GM18951 (cell line): ENCODE measurements around the gene SHROOM3.

Experiments
- POLR2A ChIP-seq: IDR thresholded peaks from 4 replicates; pipeline ENCODE4 v1.6.1; 2011; ENCODE audit warnings: mild to moderate bottlenecking; ENCODE audit not compliant: insufficient read length, insufficient read depth; ENCODE audit errors: extremely low read depth
- in situ Hi-C: fragments of 300-500 bp; cut with MboI; formaldehyde crosslinking; loops from one replicate; pipeline ENCODE4 v1.12.0; 2022; ENCODE audit warnings: low sequenced_read_pairs, mixed read lengths, inconsistent platforms; ENCODE audit not compliant: unreplicated experiment

Gene SHROOM3

DNA sequence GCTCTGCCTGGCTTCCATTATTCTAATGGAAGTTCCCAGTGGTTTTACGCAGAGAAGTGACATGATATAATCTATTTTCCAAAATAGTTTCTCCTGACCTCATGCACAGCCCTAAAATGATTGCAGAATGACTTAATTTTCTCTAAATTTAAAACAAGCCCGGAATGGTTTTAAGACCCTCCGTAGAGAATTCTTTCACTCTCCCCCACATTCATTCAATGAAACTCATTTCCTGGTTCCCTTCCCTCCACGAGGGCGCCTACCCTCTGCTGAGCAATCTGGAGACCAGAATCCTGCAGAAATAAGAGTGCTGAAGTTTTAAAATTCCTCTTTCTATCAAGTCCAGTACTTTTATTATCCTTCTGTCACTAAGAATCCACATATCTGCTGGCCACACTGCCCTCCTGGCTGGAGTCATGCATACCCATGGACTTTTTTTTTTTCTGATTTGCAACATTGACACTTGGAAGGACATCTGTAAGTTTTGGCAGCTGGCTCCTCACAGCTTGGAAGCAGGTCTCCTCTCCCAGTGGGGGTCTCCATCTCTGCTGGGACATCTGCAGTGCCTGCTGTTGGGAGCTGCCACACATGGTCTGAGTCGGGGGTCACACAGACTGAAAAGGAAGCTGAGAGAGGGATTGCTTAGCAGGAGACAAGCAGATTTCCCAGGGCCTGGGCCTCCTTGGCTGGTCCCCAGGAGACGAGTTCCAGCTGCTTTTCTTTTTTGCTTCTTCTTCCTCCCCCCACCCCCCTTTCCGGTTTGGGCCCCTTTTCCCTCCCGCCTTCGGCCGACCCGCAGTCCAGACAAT lies 376.8 kb downstream of the SHROOM3 start:
- TF ChIP-seq POLR2A = no peak
- in situ Hi-C loops = no loop called here

GRCh38 chr4:76813070-76813469 lies 378.0 kb downstream of the SHROOM3 start:
- in situ Hi-C loops = no loop called here
- no peak for TF ChIP-seq POLR2A

- in situ Hi-C loops = no loop called here
- TF ChIP-seq POLR2A = no peak
These were observed 386.6 kb downstream of the SHROOM3 start for GRCh38 chr4:76821641-76822040.

DNA sequence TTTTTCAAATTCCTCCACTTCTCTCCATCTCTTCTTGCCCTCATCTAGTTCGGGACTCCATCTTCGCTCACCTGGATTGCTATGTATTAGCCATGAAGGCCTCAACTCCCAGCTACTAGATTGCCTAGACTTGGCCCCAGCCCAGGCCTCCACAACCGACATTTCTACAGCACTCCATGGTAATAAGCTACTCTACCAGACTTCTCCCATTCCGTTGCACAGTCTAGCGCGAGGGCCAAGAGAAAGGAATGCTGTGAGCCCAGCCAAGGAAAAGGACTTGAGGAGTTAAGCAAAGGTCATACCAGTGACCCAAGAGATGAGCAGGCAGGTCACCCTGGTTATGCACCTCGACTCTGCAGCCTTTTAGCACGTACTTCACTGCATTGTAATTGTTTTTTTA lies 387.3 kb downstream of the SHROOM3 start:
- in situ Hi-C loops = no loop called here
- no peak for TF ChIP-seq POLR2A

GRCh38 chr4:76823495-76823894 lies 388.5 kb downstream of the SHROOM3 start:
- in situ Hi-C loops = no loop called here
- TF ChIP-seq POLR2A = no peak

- no peak for TF ChIP-seq POLR2A
- in situ Hi-C loops = no loop called here
These were observed 395.6 kb downstream of the SHROOM3 start for GRCh38 chr4:76830612-76830963.

- in situ Hi-C loops = no loop called here
- TF ChIP-seq POLR2A = no peak
These were observed 396.1 kb downstream of the SHROOM3 start for GRCh38 chr4:76830964-76831703.

DNA sequence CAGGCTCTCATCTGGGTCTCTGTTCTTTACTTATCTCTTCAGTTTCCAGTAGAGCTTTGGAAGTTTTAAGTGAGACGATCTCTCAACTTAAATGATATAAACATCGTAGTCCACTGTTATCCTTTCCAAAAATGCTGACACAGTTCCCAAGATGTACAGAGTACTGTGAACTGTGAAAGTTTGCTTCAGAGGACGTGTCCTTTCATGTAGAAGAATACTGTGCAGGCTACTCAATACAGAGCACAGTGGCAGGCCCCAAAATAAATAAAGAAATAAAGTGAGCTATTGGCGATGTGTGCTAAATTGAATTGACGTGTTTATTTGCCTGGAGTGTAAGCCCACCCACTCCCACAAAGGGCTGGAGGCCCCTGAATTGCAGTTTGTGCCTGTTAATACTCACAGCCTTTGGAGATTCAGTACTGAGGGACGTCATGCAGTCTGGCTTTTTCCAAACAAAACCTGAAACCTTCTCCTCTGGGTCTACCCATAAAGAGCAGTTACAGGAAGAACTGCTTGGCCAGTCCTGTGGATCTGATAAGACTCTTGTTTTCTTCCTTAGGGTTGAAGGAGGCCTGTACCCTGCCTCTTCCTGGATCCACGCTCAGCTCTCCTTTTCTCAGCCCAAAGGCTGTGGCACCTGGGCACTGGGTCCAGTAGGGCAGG lies 396.8 kb downstream of the SHROOM3 start:
- TF ChIP-seq POLR2A = no peak
- in situ Hi-C loops = no loop called here
